ENCODE measurements around the gene CCSER1. TPM values are rescaled to one million over a fixed set of nuclear protein-coding genes. Genes with fewer than 3 reads are reported as not detected.
"Not testable (repeated sequence)": the region's sequence is repeated elsewhere in the genome, so short reads cannot be mapped to it uniquely, and the experiment has no call there.

Gene CCSER1
- total and polyA plus RNA-seq, 2 experiments from 2014 or later = not detected

GRCh38 chr4:90904021-90904420 is 776.8 kb downstream of the CCSER1 start:
- Histone ChIP-seq H3K4me3 (no peak overlapping the region), H3K4me2 (ENCODE audit: unreplicated experiment) (no peak overlapping the region), H3K27me3 (replicated peaks; ENCODE audit: insufficient read depth) (no peaks in the 10 kb centered on the region), H3K27ac (no peak overlapping the region), H4K20me1 (ENCODE audit: insufficient read depth) (no peaks in the 10 kb centered on the region), H3K9me3 (ENCODE audit: low read depth) (no peaks in the 10 kb centered on the region), H3K79me2 (ENCODE audit: insufficient read depth) (no peaks in the 10 kb centered on the region), H2AFZ (no peak overlapping the region), H3K9ac (no peak overlapping the region), H3F3A (ENCODE audit: insufficient read depth) (no peaks in the 10 kb centered on the region), H3K9me2 (ENCODE audit: insufficient read depth) (no peaks in the 10 kb centered on the region), H3K4me1 (ENCODE audit: insufficient read depth) (no peaks in the 10 kb centered on the region), H3K36me3 (ENCODE audit: low read depth) (no peaks in the 10 kb centered on the region)
- in situ Hi-C loops (cut with MboI) = no loop called here
- 0% methylated on average over 1 of the region's 1 CpG for WGBS, 2 experiments (ENCODE audit: low coverage in 1 of 2, low lambda C conversion rate in 2 of 2, missing lambda C conversion rate in 2 of 2)
- TF ChIP-seq EZH2 (IDR thresholded peaks at IDR 0.05; ENCODE audit: insufficient read depth, poor library complexity, severe bottlenecking) (no peak), EZH2phosphoT487 (IDR thresholded peaks at IDR 0.05; ENCODE audit: insufficient read depth, low read depth) (no peak)
- no peak for DNase-seq

- Histone ChIP-seq H3K9me2 (ENCODE audit: insufficient read depth) (no peaks in the 10 kb centered on the region), H3K79me2 (ENCODE audit: insufficient read depth) (no peaks in the 10 kb centered on the region), H2AFZ (no peak overlapping the region), H3K27ac (no peak overlapping the region), H3F3A (ENCODE audit: insufficient read depth) (no peaks in the 10 kb centered on the region), H3K36me3 (ENCODE audit: low read depth) (no peaks in the 10 kb centered on the region), H3K4me3 (no peak overlapping the region), H3K9me3 (ENCODE audit: low read depth) (no peaks in the 10 kb centered on the region), H3K27me3 (replicated peaks; ENCODE audit: insufficient read depth) (no peaks in the 10 kb centered on the region), H4K20me1 (ENCODE audit: insufficient read depth) (no peaks in the 10 kb centered on the region), H3K9ac (no peak overlapping the region), H3K4me1 (ENCODE audit: insufficient read depth) (no peaks in the 10 kb centered on the region), H3K4me2 (ENCODE audit: unreplicated experiment) (no peak overlapping the region)
- 13 to 15% methylated on average over 3 of the region's 3 CpGs for WGBS, 2 experiments (ENCODE audit: low coverage in 1 of 2, low lambda C conversion rate in 2 of 2, missing lambda C conversion rate in 2 of 2)
- no peak for DNase-seq
- in situ Hi-C loops (cut with MboI) = no loop called here
- no peak for TF ChIP-seq EZH2 (IDR thresholded peaks at IDR 0.05; ENCODE audit: insufficient read depth, poor library complexity, severe bottlenecking)
These were observed 779.0 kb downstream of the CCSER1 start for GRCh38 chr4:90906239-90906638.

- H3K4me1 ChIP-seq (ENCODE audit: insufficient read depth); H3K36me3 ChIP-seq (ENCODE audit: low read depth); in situ Hi-C loops (cut with MboI); H3K27me3 ChIP-seq (replicated peaks; ENCODE audit: insufficient read depth); H3K27ac ChIP-seq; DNase-seq; H3K9me3 ChIP-seq (ENCODE audit: low read depth); H3K9me2 ChIP-seq (ENCODE audit: insufficient read depth); H3K4me2 ChIP-seq (ENCODE audit: unreplicated experiment); H3K4me3 ChIP-seq; H3K9ac ChIP-seq; H3F3A ChIP-seq (ENCODE audit: insufficient read depth); H3K79me2 ChIP-seq (ENCODE audit: insufficient read depth); H2AFZ ChIP-seq; H4K20me1 ChIP-seq (ENCODE audit: insufficient read depth): not testable (repeated sequence)
- 40 to 46% methylated on average over 17 of the region's 17 CpGs for WGBS, 2 experiments (ENCODE audit: low coverage in 1 of 2, low lambda C conversion rate in 2 of 2, missing lambda C conversion rate in 2 of 2)
These were observed 784.7 kb downstream of the CCSER1 start for GRCh38 chr4:90911724-90912434.

- 22 to 37% methylated on average over 2 of the region's 2 CpGs for WGBS, 2 experiments (ENCODE audit: low coverage in 1 of 2, low lambda C conversion rate in 2 of 2, missing lambda C conversion rate in 2 of 2)
- no peaks in the 10 kb centered on the region for H3K36me3 ChIP-seq (ENCODE audit: low read depth)
- no peaks in the 10 kb centered on the region for H3K27me3 ChIP-seq (replicated peaks; ENCODE audit: insufficient read depth)
- no peak for TF ChIP-seq EZH2 (IDR thresholded peaks at IDR 0.05; ENCODE audit: insufficient read depth, poor library complexity, severe bottlenecking)
- no peak for TF ChIP-seq EZH2phosphoT487 (IDR thresholded peaks at IDR 0.05; ENCODE audit: insufficient read depth, low read depth)
- no peaks in the 10 kb centered on the region for H4K20me1 ChIP-seq (ENCODE audit: insufficient read depth)
- no peak overlapping the region for H3K4me3 ChIP-seq
- no peaks in the 10 kb centered on the region for H3F3A ChIP-seq (ENCODE audit: insufficient read depth)
- no peak overlapping the region for H2AFZ ChIP-seq
- H3K9ac ChIP-seq = no peak overlapping the region
- no peak overlapping the region for H3K27ac ChIP-seq
- DNase-seq = no peak
- H3K9me2 ChIP-seq (ENCODE audit: insufficient read depth) = no peaks in the 10 kb centered on the region
- no peaks in the 10 kb centered on the region for H3K4me1 ChIP-seq (ENCODE audit: insufficient read depth)
- in situ Hi-C loops (cut with MboI) = no loop called here
- H3K9me3 ChIP-seq (ENCODE audit: low read depth) = no peaks in the 10 kb centered on the region
- H3K79me2 ChIP-seq (ENCODE audit: insufficient read depth) = no peaks in the 10 kb centered on the region
- no peak overlapping the region for H3K4me2 ChIP-seq (ENCODE audit: unreplicated experiment)
These were observed 795.0 kb downstream of the CCSER1 start for GRCh38 chr4:90922174-90922573.

GRCh38 chr4:90926957-90927356 is 799.8 kb downstream of the CCSER1 start:
- Histone ChIP-seq H3K4me1 (ENCODE audit: insufficient read depth) (no peaks in the 10 kb centered on the region), H3K9me3 (ENCODE audit: low read depth) (no peaks in the 10 kb centered on the region), H3K9ac (no peak overlapping the region), H3F3A (ENCODE audit: insufficient read depth) (no peaks in the 10 kb centered on the region), H2AFZ (no peak overlapping the region), H3K36me3 (ENCODE audit: low read depth) (no peaks in the 10 kb centered on the region), H3K27ac (no peak overlapping the region), H3K27me3 (replicated peaks; ENCODE audit: insufficient read depth) (no peaks in the 10 kb centered on the region), H3K4me3 (no peak overlapping the region), H3K9me2 (ENCODE audit: insufficient read depth) (no peaks in the 10 kb centered on the region), H4K20me1 (ENCODE audit: insufficient read depth) (no peaks in the 10 kb centered on the region), H3K79me2 (ENCODE audit: insufficient read depth) (no peaks in the 10 kb centered on the region), H3K4me2 (ENCODE audit: unreplicated experiment) (no peak overlapping the region)
- no peak for DNase-seq
- in situ Hi-C loops (cut with MboI) = no loop called here
- TF ChIP-seq EZH2 (IDR thresholded peaks at IDR 0.05; ENCODE audit: insufficient read depth, poor library complexity, severe bottlenecking) (no peak), EZH2phosphoT487 (IDR thresholded peaks at IDR 0.05; ENCODE audit: insufficient read depth, low read depth) (no peak)

All from GM23248 (cell line).